GM12878 (cell line): ENCODE measurements around the gene RAC2. TPM values are rescaled to one million over a fixed set of nuclear protein-coding genes. Genes with fewer than 3 reads are reported as not detected.

Source experiments
- ATAC-seq: fragments of 200-7000 bp; cut with Tn5 transposase; 3 replicates; pipeline ENCODE4 v1.9.1; 2020; ENCODE audit warnings: mild to moderate bottlenecking, moderate library complexity
- BruUV-seq: library from RNA; stranded (reverse); fragments of 400-500 nt; replicated peaks from 2 replicates; lab custom pipeline; 2021; lab: Mats Ljungman, UMichigan
- CTCF ChIA-PET: fragments of 300-600 bp; sonication (Branson Sonifier 250); formaldehyde crosslinking; extraction: SDS; loops from one replicate; lab custom pipeline; 2021; ENCODE audit warnings: inconsistent platforms; lab: Yijun Ruan, JAX
- POLR2A ChIA-PET: fragments of 350-600 bp; formaldehyde crosslinking; extraction: SDS; loops from one replicate; lab custom pipeline; 2021; ENCODE audit warnings: inconsistent platforms; lab: Charles Lee
- RAD21 ChIA-PET: fragments of 300-600 bp; sonication (Branson Sonifier 250); formaldehyde crosslinking; loops from one replicate; lab custom pipeline; 2023; ENCODE audit warnings: antibody characterized with exemption; ENCODE audit not compliant: unreplicated experiment; lab: Charles Lee
- SMC1A ChIA-PET: fragments of 300-600 bp; sonication (Branson Sonifier 250); formaldehyde crosslinking; loops from one replicate; lab custom pipeline; 2023; ENCODE audit not compliant: unreplicated experiment, uncharacterized antibody; lab: Charles Lee
- DNase-seq: peaks from one replicate; pipeline ENCODE4 v3.0.0-alpha.2; 2011; ENCODE audit warnings: low read depth, low spot score
- FAIRE-seq: peaks from 3 replicates; lab custom pipeline; 2011; peaks lifted over from hg19 to GRCh38; lab: Jason Lieb, UNC
- H2AFZ ChIP-seq: 2 replicates; pipeline ENCODE4 v1.6.0; 2011; ENCODE audit warnings: low read depth, low read length, control low read depth; ENCODE audit not compliant: control insufficient read depth
- H3K27ac ChIP-seq: 2 replicates; pipeline ENCODE4 v1.5.1; 2011; ENCODE audit warnings: control low read depth; ENCODE audit not compliant: control insufficient read depth, insufficient read depth
- H3K27me3 ChIP-seq, 2 experiments: replicated peaks in 1 of 2; 2 replicates each; pipeline versions ENCODE4 v1.6.0 to v1.6.1; 2011; ENCODE audit warnings: low read length in 1 of 2; ENCODE audit not compliant: control insufficient read depth in 2 of 2, insufficient read depth in 2 of 2
- H3K36me3 ChIP-seq, 2 experiments: 2 replicates each; pipeline ENCODE4 v1.5.1; 2011; ENCODE audit warnings: low read length in 1 of 2; ENCODE audit not compliant: control insufficient read depth in 2 of 2, insufficient read depth in 2 of 2
- H3K4me1 ChIP-seq: 2 replicates; pipeline ENCODE4 v1.6.1; 2011; ENCODE audit warnings: mild to moderate bottlenecking, low read length, moderate library complexity, mixed read lengths; ENCODE audit not compliant: control insufficient read depth, insufficient read depth
- H3K4me2 ChIP-seq: 2 replicates; pipeline ENCODE4 v1.6.0; 2011; ENCODE audit warnings: control low read depth; ENCODE audit not compliant: control insufficient read depth, insufficient read depth
- H3K4me3 ChIP-seq: fragments of 200-600 bp; sonication (generic); 2 replicates; pipeline ENCODE4 v1.5.1; 2016
- H3K79me2 ChIP-seq: 2 replicates; pipeline ENCODE4 v1.6.0; 2011; ENCODE audit warnings: low read length; ENCODE audit not compliant: control insufficient read depth, insufficient read depth
- H3K9ac ChIP-seq: 2 replicates; pipeline ENCODE4 v1.8.0; 2011; ENCODE audit warnings: low read length, control low read depth, mixed read lengths; ENCODE audit not compliant: control insufficient read depth, insufficient read depth
- H3K9me3 ChIP-seq: replicated peaks from 3 replicates; pipeline ENCODE4 v1.5.1; 2011; ENCODE audit warnings: mild to moderate bottlenecking, low read length; ENCODE audit not compliant: control insufficient read depth, insufficient read depth
- H4K20me1 ChIP-seq: 2 replicates; pipeline ENCODE4 v1.6.0; 2011; ENCODE audit not compliant: control insufficient read depth, insufficient read depth
- BCL11A ChIP-seq: IDR thresholded peaks from 2 replicates; pipeline ENCODE4 v1.6.1; 2011; ENCODE audit warnings: low read depth, low read length
- CHD2 ChIP-seq: IDR thresholded peaks from 2 replicates; pipeline ENCODE4 v1.6.1; 2011; ENCODE audit warnings: low read depth, low read length, improper control_type of control experiment, borderline replicate concordance
- DPF2 ChIP-seq: fragments of 450-650 bp; IDR thresholded peaks from 2 replicates; pipeline ENCODE4 v1.6.1; 2017; ENCODE audit warnings: mild to moderate bottlenecking
- E2F4 ChIP-seq: IDR thresholded peaks from 2 replicates; pipeline ENCODE4 v1.6.1; 2012; ENCODE audit warnings: low read depth, low read length, improper control_type of control experiment
- HDGF ChIP-seq: fragments of 450-650 bp; IDR thresholded peaks from 2 replicates; pipeline ENCODE4 v1.6.1; 2016; ENCODE audit warnings: antibody characterized with exemption
- JUND ChIP-seq: IDR thresholded peaks from 2 replicates; pipeline ENCODE4 v1.6.1; 2012; ENCODE audit warnings: low read depth, mild to moderate bottlenecking, low read length, improper control_type of control experiment, moderate library complexity
- LARP7 ChIP-seq: fragments of 450-650 bp; IDR thresholded peaks from 2 replicates; pipeline ENCODE4 v1.6.1; 2017; ENCODE audit warnings: mild to moderate bottlenecking
- NFXL1 ChIP-seq: fragments of 450-650 bp; IDR thresholded peaks from 2 replicates; pipeline ENCODE4 v1.6.1; 2017; ENCODE audit warnings: antibody characterized with exemption, mild to moderate bottlenecking, borderline replicate concordance
- NFYB ChIP-seq: IDR thresholded peaks from 2 replicates; pipeline ENCODE4 v1.6.1; 2011; ENCODE audit warnings: low read depth, mild to moderate bottlenecking, low read length, improper control_type of control experiment, moderate library complexity; ENCODE audit not compliant: insufficient read depth
- RAD51 ChIP-seq: fragments of 450-650 bp; IDR thresholded peaks from 2 replicates; pipeline ENCODE4 v1.6.1; 2016; ENCODE audit warnings: moderate library complexity, mild to moderate bottlenecking, inconsistent platforms
- STAT3 ChIP-seq: IDR thresholded peaks from 2 replicates; pipeline ENCODE4 v1.6.1; 2011; ENCODE audit warnings: low read depth, low read length, improper control_type of control experiment
- SUPT20H ChIP-seq: IDR thresholded peaks from 2 replicates; pipeline ENCODE4 v1.6.1; 2011; ENCODE audit warnings: low read depth, mild to moderate bottlenecking, low read length, moderate library complexity, borderline replicate concordance; ENCODE audit not compliant: control insufficient read depth
- YY1 ChIP-seq: IDR thresholded peaks from 2 replicates; pipeline ENCODE4 v1.6.1; 2011; ENCODE audit warnings: low read depth, mild to moderate bottlenecking, low read length
- WGBS: methylation state at CpG from one replicate; pipeline ENCODE4 v1.1.6; 2016; ENCODE audit warnings: low lambda C conversion rate; ENCODE audit not compliant: insufficient replicate concordance, insufficient coverage; ENCODE audit errors: missing lambda C conversion rate; 5-methylcytosine and 5-hydroxymethylcytosine counted together
- in situ Hi-C: fragments of 300-500 bp; cut with MboI; formaldehyde crosslinking; loops from 9 replicates; pipeline ENCODE4 v1.14.3; 2018; ENCODE audit warnings: mixed read lengths
- intact Hi-C: fragments of 100-400 bp; cut with micrococcal nuclease; formaldehyde crosslinking; loops from one replicate; pipeline ENCODE4 v1.14.2; 2022; ENCODE audit not compliant: unreplicated experiment
- polyA plus RNA-seq, 11 experiments: library from polyadenylated mRNA; depleted of rRNA in 4 of 11; unstranded in 6 of 11; stranded (reverse) in 5 of 11; fragments of >200 nt; fragmentation: Nextera tagmentation in 4 of 11; fragmentation: Illumina TruSeq in 1 of 11; extraction: Ambion mirVana in 4 of 11; extraction: Trizol in 1 of 11; gene quantifications; 1 replicate in 1 of 11; 2 replicates in 10 of 11; pipeline versions ENCODE4 v1.2.1 to v1.2.3, GENCODE V29; 2011 to 2016; ENCODE audit warnings: inconsistent platforms in 2 of 11, missing spikeins in 2 of 11, low read depth in 1 of 11
- total RNA-seq, 4 experiments: library from RNA; depleted of rRNA in 3 of 4; stranded (reverse); fragments of >200 nt in 3 of 4; fragmentation: Illumina TruSeq in 1 of 4; extraction: Trizol in 1 of 4; gene quantifications; 2 replicates each; pipeline versions ENCODE4 v1.2.1 to v1.2.3, GENCODE V29; 2013 to 2021

The RAC2 gene
- total and polyA plus RNA-seq, 10 of the 15 experiments (the other 5 are each of a cell fraction or from before 2014, with no cell fraction given) = 102 to 386 (median 304) TPM

GRCh38 chr22:37275622-37276021, 31.6 kb upstream of the RAC2 start:
- Histone ChIP-seq H4K20me1 (no peaks in the 10 kb centered on the region), H3K27me3 (no peaks in the 10 kb centered on the region), H2AFZ (no peak overlapping the region), H3K27ac (no peak overlapping the region), H3K4me2 (no peak overlapping the region), H3K79me2 (no peaks in the 10 kb centered on the region), H3K36me3 (no peaks in the 10 kb centered on the region), H3K4me3 (no peak overlapping the region), H3K9me3 (no peaks in the 10 kb centered on the region), H3K9ac (no peak overlapping the region), H3K4me1 (peaks cover 27% of the 10 kb centered on the region)
- ChIA-PET RAD21 (interaction anchor here (0.5 to 1.7 kb wide), 4 partner anchors 16 to 130 kb away, joined by 3 read pairs; no protein-coding TSS in a partner anchor), CTCF (interaction anchor here (0.8 to 9.6 kb wide), 2 partner anchors 16 to 35 kb away, joined by 3 to 61 read pairs; no protein-coding TSS in a partner anchor), POLR2A (no interaction called here), SMC1A (interaction anchor here (0.8 to 1.3 kb wide), 2 partner anchors 8 to 34 kb away, joined by 3 to 5 read pairs; no protein-coding TSS in a partner anchor)
- BruUV-seq = no TSS peak
- intact Hi-C loops (no loop called here), in situ Hi-C loops (no loop called here)
- TF ChIP-seq HDGF = no peak
- TF ChIP-seq SUPT20H = no peak
- TF ChIP-seq JUND = no peak
- TF ChIP-seq STAT3 = no peak
- 92% methylated on average over 5 of the region's 5 CpGs for WGBS
- DNase-seq = no peak
- no peak for ATAC-seq
- FAIRE-seq = no peak

- Histone ChIP-seq H3K36me3 (no peaks in the 10 kb centered on the region), H2AFZ (no peak overlapping the region), H3K9ac (no peak overlapping the region), H4K20me1 (no peaks in the 10 kb centered on the region), H3K4me3 (no peak overlapping the region), H3K27ac (no peak overlapping the region; the same call in 1 of the 2 replicates), H3K79me2 (no peaks in the 10 kb centered on the region), H3K27me3 (no peaks in the 10 kb centered on the region), H3K9me3 (no peaks in the 10 kb centered on the region), H3K4me2 (peak overlapping the region; percentile 17), H3K4me1 (peaks cover 27% of the 10 kb centered on the region)
- ChIA-PET RAD21 (interaction anchor here (1.6 to 1.7 kb wide), 2 partner anchors 19 to 33 kb away, joined by 3 read pairs; no protein-coding TSS in a partner anchor), SMC1A (interaction anchor here (0.8 to 1.3 kb wide), 2 partner anchors 8 to 35 kb away, joined by 3 to 5 read pairs; no protein-coding TSS in a partner anchor), CTCF (interaction anchor here (0.6 to 9.6 kb wide), 4 partner anchors 6 to 1293 kb away, joined by 3 to 124 read pairs (median 32); partner anchors contain the start of gene CYTH4), POLR2A (interaction anchor here (1.0 to 1.3 kb wide), 2 partner anchors 8 to 35 kb away, joined by 3 read pairs; partner anchors contain the start of gene CYTH4)
- ATAC-seq (no peak), DNase-seq (no peak), FAIRE-seq (no peak)
- in situ Hi-C loops (no loop called here), intact Hi-C loops (no loop called here)
- no TSS peak for BruUV-seq
- WGBS = 92% methylated on average over 11 of the region's 11 CpGs
- TF ChIP-seq BCL11A (no peak), RAD51 (no peak), NFYB (no peak), LARP7 (no peak), CHD2 (no peak), YY1 (no peak), DPF2 (no peak), E2F4 (no peak), NFXL1 (no peak)
These were observed 31.1 kb upstream of the RAC2 start for GRCh38 chr22:37275134-37275533.
